GM19240 (cell line): ENCODE data around the gene WNK3.
A peak's percentile ranks its signal among the peaks of the same experiment; 100 is the strongest.

Source experiments
- DNase-seq: peaks from one replicate; pipeline ENCODE4 v3.0.0; 2011; ENCODE audit warnings: low spot score; ENCODE audit not compliant: insufficient read length

The WNK3 gene

GRCh38 chrX:54246866-54247265 lies 111.0 kb downstream of the WNK3 start:
- DNase-seq: no peak

DNA sequence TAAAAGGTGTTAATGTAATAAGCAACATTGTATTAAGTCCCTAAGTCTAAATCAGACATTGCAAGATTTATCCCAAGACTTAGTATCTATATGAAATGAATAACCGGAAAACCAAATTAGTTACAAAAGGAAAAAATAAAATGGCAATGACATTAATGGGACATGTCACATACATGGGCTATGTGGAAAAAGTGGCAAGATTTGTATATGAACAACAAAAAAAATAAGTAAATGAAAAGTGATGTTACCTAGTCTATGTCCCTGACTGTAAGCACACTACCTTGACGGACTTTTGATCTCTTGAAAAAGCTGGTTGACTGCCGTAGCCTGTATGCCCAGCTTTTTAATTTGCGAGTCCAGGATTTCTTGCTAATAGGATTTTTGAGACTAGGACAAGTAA lies 119.3 kb downstream of the WNK3 start:
- no peak for DNase-seq

GRCh38 chrX:54237014-54237413 lies 120.8 kb downstream of the WNK3 start:
- DNase-seq: no peak

GRCh38 chrX:54230435-54231148 lies 127.3 kb downstream of the WNK3 start:
- DNase-seq: no peak

DNA sequence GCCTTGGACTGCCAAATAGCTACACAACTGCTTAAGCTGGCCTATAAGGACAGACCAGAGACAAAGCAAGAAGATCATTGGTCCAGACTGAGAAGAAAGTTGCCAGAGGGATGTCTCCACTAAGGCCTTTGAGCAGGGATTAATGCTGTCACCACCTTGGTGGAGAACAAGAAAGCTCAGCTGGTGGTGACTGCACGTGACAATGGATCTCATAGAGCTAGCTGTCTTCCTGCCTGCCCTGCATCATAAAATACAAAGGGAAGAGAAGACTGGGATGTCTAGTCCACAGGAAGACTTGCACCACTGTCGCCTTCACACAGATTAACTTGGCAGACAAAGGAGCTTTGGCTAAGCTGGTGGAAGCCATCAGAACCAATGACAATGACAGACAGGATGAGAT lies 134.3 kb downstream of the WNK3 start:
- DNase-seq: no peak

- no peak for DNase-seq
Measured at GRCh38 chrX:54213603-54214002, 144.2 kb downstream of the WNK3 start.

GRCh38 chrX:54208531-54208930 lies 149.3 kb downstream of the WNK3 start:
- DNase-seq: no peak

DNA sequence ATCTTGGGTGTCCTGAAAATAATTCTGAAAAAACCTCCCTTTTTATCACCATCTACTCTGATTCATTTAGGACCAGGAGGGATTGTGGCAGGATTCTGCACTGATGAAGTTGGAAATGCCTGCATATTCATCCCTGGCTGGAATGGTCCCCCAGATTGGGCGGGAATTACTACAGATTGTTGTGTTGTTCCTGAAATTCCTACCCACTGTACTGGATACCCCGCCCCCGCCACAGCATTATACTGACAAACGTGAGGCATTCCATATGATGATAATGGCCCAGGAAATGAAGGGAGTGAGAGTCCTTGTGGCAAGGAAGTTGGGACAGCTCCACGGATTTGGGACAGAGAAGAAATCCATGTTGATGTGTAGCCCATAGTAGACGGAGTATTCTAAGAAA lies 159.6 kb downstream of the WNK3 start:
- DNase-seq: no peak

DNA sequence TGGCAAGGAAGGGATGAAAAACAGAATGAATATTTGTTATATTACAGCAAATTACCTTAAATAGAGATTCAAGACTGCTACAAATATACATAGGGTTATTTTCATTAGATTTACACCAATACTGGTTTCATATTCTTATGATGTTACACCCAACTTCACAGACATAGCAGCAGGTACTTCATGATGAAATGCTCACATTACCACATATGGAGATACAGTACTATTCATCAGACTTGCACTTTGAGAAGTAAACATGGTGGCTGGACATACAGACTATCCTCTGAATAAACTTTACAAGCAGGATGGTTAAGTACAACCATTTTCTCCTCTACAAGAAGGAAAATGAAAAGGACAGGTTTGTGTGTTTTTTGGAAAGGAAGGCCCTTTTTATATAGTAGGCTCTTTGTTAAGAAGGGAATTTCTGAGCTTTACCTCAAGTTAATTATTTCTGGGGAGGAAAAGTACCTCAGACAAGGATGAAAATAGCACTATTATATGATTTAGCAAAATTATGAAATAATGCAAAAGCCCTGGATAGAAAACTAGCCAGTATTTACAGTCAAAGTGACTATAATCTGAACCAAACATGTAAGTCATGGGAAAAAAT lies 162.8 kb downstream of the WNK3 start:
- DNase-seq: no peak

DNA sequence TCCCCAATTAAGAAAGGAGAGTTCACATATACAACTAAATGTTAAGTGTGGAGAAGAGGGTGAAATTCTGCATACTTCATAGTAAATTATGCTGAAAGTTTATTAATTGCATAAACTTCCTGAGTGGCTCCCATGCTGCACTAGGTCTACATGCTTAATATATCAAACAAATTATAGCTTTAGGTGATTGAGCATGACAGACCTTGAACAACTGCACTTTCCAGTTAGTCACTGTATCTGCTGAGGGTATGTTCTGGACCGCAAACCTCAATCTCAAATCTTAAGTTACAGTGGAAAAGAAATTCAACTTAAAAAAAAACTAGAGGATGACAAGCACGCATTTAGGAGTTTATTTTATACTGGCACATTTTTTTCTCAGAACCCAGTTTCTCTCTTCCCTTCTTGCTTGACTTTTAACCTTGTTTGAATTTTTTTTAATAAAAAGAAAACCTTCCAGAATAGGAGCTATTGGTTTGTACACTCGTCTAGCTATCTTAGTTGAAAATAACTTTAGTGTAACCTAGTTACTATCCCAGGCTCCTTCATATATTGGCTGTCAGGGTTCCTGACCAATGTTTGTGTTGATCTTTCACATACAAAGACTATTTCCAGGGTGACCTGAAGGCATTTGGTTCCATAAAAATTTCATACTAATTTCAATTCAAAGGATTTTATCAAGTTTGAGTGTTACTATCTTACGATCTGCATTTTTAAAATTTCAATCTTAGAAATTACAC lies 164.6 kb downstream of the WNK3 start:
- no peak for DNase-seq

- no peak for DNase-seq
Measured at GRCh38 chrX:54184474-54184873, 173.4 kb downstream of the WNK3 start.

DNA sequence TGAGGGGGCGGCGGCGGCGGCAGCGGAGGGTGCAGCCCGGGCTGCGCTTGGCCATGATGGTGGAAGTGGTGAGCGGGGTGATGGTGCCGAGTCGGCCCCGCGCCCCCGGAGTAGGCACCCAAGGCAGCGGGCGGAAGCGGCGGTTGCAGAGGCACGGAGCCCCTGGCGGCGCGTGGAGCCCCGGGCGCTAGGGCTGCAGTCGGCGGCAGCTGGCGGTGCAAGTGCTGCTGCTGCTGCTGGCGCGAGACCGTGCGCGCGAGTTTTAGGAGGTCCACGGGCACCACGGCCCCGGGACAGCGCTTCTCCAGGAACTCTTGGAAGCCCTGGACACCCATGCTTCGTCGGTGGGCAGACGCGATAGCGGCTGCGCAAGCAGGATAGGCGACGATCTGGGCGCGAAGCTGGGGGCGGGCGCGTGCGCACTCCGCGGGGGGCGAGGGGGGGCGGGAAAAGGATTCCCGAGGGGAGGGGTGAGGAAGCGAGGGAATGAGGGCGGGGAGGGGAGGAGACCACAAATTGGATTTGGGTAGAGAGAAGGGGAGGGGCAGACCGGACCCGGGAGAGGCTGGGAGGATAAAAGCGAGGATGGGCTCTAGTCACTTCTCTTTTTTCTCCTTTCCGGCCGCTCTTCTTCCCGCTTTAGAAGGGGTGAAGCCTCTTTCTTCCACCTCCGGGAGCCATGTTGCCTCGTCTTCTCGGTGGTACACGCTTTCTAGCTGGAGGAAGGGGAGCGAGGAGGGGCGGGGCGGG lies 174.8 kb downstream of the WNK3 start, which contains the start of gene FAM120C:
Gene FAM120C (minus strand): TSS at position 391 of the 750 bp plus-strand sequence. CDS start 56 bp downstream, at position 335.
- peak; percentile 39 for DNase-seq

DNA sequence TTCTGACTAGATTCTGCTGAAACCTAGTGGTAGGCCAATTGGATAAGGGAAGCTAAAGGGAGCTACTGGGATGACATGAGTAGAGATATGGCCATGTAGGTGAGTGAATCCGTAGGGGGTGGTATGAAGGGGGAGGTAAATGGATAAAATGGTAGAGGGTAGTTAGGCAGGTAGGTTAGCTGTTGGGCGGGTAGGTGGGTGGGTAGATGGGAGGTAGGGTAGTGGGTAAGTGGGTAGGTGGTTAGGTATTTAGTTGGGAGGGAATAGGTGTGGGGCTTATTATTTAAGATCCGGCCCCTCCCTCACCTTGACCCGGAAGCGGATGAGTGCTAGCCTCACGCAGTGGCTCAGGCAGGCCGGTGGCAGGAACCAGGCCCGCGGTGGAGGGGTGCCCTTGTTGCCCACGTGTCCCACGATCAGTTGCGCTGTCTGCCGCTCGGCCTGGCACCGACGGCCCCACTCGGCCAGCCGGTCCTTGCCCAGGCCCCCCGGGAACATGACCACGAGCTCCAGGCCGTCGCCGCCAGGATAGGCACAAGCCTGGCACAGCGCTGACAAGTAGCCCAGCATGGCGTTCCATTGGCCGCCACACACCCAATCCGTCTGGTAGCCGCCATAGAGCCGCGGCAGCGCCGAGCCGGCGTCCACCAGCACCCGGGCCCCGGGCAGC lies 175.5 kb downstream of the WNK3 start:
- DNase-seq: no peak

- DNase-seq: no peak
Measured at GRCh38 chrX:54181202-54181953, 176.5 kb downstream of the WNK3 start.

DNA sequence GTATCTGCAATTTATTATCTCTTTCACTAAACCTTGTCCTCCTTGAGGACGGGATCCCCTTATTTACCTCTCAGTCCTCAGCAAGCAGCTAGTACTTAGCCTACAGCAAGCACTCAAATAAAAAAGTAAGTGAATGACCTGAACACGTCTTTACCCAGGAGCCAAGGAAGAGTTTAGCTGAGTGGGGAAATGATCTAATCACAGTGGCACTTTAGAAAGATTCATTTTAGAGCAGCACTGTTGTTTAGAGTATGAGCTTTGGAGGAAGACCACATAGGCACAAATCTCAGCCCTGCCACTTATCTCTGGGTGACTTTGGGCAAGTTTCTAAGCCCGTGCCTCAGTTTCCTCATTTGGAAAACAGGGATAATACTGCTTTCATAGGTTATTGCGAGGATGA lies 177.4 kb downstream of the WNK3 start:
- DNase-seq: no peak

DNA sequence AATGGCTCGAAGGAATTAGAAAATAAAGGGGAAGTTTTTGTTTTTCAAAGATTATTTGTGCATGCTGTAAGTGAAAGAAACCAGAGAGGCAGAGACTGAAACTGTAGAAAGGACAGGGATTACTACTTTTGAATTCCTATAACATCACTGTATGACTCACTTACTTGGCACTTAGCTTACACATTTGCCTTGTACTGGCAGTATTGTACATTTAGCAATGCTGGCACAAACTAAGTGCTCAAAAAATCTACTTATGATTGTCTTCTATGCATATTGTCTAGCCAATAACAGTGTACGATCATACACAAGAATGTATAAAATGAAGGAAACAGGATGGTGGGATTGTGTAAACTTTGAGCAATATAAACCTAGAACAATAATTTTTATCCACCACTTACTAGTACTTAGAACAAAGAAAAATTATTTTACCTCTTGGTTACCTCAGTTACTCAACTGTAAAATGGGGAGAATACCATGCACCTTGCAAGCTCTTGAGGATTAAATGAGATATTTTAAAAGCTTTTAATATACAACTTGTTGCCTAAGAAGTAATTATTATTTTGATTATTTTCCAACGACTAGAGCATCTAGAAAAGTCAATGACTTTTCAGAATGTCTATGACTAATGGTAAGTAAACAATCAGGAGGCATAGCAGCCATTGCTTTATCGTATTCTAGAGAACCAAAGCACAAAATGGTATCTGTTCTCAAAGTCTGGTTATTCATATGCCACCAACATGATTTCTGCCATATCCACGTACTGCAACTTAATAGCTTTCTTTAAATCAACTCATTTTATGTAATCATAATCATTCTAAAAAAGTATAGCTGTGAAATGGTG lies 179.5 kb downstream of the WNK3 start:
- DNase-seq: no peak

DNA sequence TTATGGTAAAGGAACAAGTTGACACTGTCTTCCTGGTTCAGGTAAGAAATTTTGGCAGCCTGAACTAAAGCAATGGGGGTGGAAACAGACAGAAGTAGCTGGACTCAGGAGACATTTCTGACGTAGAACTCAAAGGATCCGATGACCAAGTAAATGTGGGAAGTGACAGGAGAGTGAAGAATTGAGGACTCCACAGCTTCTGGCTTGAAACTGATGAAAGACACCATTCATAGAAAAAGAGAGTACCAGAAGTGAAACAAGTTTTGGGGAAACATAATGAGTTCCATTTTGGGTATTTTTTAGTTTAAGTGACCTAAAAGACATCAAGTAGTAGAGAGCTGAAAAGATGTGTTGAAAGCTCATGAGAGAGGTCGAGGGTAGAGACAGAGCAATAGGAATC lies 180.5 kb downstream of the WNK3 start:
- no peak for DNase-seq

DNA sequence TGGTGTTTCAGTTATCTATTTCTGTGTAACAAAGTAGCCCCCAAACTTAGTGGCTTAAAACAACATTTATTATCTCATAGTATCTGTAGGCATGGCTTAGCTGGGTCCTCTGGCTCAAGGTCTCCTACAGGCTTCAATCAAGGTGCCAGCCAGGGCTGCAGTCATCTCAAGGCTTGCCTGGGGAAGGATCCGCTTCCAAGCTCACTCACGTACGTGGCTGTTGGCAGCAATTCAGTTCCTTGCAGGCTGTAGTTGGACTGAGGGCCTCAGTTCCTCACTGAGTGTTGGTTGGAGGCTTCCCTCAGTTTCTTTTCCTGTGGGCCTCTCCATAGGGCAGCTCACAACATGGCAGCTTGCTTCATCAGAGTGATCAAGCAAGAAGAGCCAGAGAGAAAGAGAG lies 184.1 kb downstream of the WNK3 start:
- DNase-seq: no peak

GRCh38 chrX:54172455-54172854 lies 185.4 kb downstream of the WNK3 start:
- DNase-seq: no peak
